Keratinocyte (primary cell): ENCODE results near the gene CLEC19A. TPM values are rescaled to one million over a fixed set of nuclear protein-coding genes. Genes with fewer than 3 reads are reported as not detected.

Experiments
- DNase-seq: peaks from one replicate; pipeline ENCODE4 v3.0.0-alpha.2; 2011; ENCODE audit warnings: low read depth, missing footprints, low spot score
- FAIRE-seq: peaks from 2 replicates; lab custom pipeline; 2011; peaks lifted over from hg19 to GRCh38; lab: Jason Lieb, UNC
- H2AFZ ChIP-seq: 2 replicates; pipeline ENCODE4 v1.6.0; 2012; ENCODE audit warnings: low read length, control low read depth, inconsistent platforms; ENCODE audit not compliant: control insufficient read depth
- H3K27ac ChIP-seq: 2 replicates; pipeline ENCODE4 v1.5.1; 2011; ENCODE audit warnings: low read length; ENCODE audit not compliant: control insufficient read depth, insufficient read depth
- H3K27me3 ChIP-seq: 3 replicates; pipeline ENCODE4 v1.6.0; 2011; ENCODE audit warnings: low read length; ENCODE audit not compliant: control insufficient read depth, insufficient read depth; ENCODE audit errors: extremely low read depth
- H3K36me3 ChIP-seq, 2 experiments: 2 replicates in 1 of 2; 3 replicates in 1 of 2; pipeline ENCODE4 v1.5.1; 2011; ENCODE audit warnings: low read length in 2 of 2, mild to moderate bottlenecking in 1 of 2; ENCODE audit not compliant: control insufficient read depth in 2 of 2, insufficient read depth in 2 of 2; ENCODE audit errors: extremely low read depth in 1 of 2
- H3K4me1 ChIP-seq: 3 replicates; pipeline ENCODE4 v1.5.1; 2011; ENCODE audit warnings: low read length; ENCODE audit not compliant: control insufficient read depth, insufficient read depth; ENCODE audit errors: extremely low read depth
- H3K4me2 ChIP-seq: 3 replicates; pipeline ENCODE4 v1.6.0; 2011; ENCODE audit warnings: low read depth, low read length; ENCODE audit not compliant: control insufficient read depth, insufficient read depth; ENCODE audit errors: extremely low read depth
- H3K4me3 ChIP-seq, 3 experiments: fragments of 200-600 bp in 1 of 3; sonication (generic) in 1 of 3; 2 replicates in 2 of 3; 3 replicates in 1 of 3; pipeline ENCODE4 v1.5.1; 2011 to 2016; ENCODE audit warnings: low read length in 3 of 3, mild to moderate bottlenecking in 3 of 3, control low read depth in 2 of 3, inconsistent platforms in 1 of 3, low read depth in 1 of 3, mixed read lengths in 1 of 3, mixed run types in 1 of 3, moderate library complexity in 1 of 3; ENCODE audit not compliant: control insufficient read depth in 2 of 3, insufficient read depth in 2 of 3; ENCODE audit errors: extremely low read depth in 1 of 3
- H3K79me2 ChIP-seq: 2 replicates; pipeline ENCODE4 v1.6.0; 2012; ENCODE audit warnings: low read length; ENCODE audit not compliant: control insufficient read depth, insufficient read depth
- H3K9ac ChIP-seq: 3 replicates; pipeline ENCODE4 v1.6.0; 2011; ENCODE audit warnings: low read length; ENCODE audit not compliant: control insufficient read depth, insufficient read depth; ENCODE audit errors: extremely low read depth
- H3K9me1 ChIP-seq: 3 replicates; pipeline ENCODE4 v1.6.0; 2011; ENCODE audit warnings: low read length; ENCODE audit not compliant: control insufficient read depth, insufficient read depth; ENCODE audit errors: extremely low read depth
- H3K9me3 ChIP-seq: 2 replicates; pipeline ENCODE4 v1.5.1; 2012; ENCODE audit warnings: low read depth, low read length; ENCODE audit not compliant: control insufficient read depth
- H4K20me1 ChIP-seq: 3 replicates; pipeline ENCODE4 v1.6.0; 2011; ENCODE audit warnings: low read length; ENCODE audit not compliant: control insufficient read depth, insufficient read depth; ENCODE audit errors: extremely low read depth
- CTCF ChIP-seq, 3 experiments: IDR thresholded peaks in 1 of 3; conservative IDR thresholded peaks in 1 of 3; optimal IDR thresholded peaks in 1 of 3; 2 replicates in 2 of 3; 3 replicates in 1 of 3; pipeline versions ENCODE3 to v1.5.1; 2011; ENCODE audit warnings: low read length in 3 of 3, mild to moderate bottlenecking in 3 of 3, moderate library complexity in 2 of 3, control low read depth in 1 of 3, inconsistent platforms in 1 of 3; ENCODE audit not compliant: insufficient read depth in 2 of 3; ENCODE audit errors: extremely low read depth in 1 of 3
- EZH2 ChIP-seq: IDR thresholded peaks from one replicate; pipeline ENCODE4 v1.6.1; 2012; ENCODE audit warnings: inconsistent platforms, mild to moderate bottlenecking, low read length, moderate library complexity
- dilution Hi-C: fragments of 300-500 bp; cut with MboI; formaldehyde crosslinking; loops from one replicate; pipeline ENCODE4 v1.7.0; 2020; ENCODE audit warnings: low sequenced_read_pairs; ENCODE audit not compliant: extremely low pct_ligation_motif_present
- polyA plus RNA-seq, 5 experiments: library from polyadenylated mRNA; depleted of rRNA in 3 of 5; stranded (reverse) in 3 of 5; stranded (forward) in 1 of 5; unstranded in 1 of 5; fragments of >200 nt; gene quantifications; 1 replicate in 1 of 5; 2 replicates in 3 of 5; 3 replicates in 1 of 5; pipeline versions ENCODE4 v1.2.1 to v1.2.3, GENCODE V29; 2011 to 2012; ENCODE audit warnings: missing spikeins in 2 of 5, low read depth in 1 of 5, low replicate concordance in 1 of 5

The CLEC19A gene
- polyA plus RNA-seq, 1 donor (not counting 4 experiments of a cell fraction or from before 2014, with no cell fraction given), result not detected

- FAIRE-seq, result no peak
These were observed 16.4 kb upstream of the CLEC19A start for GRCh38 chr16:19269098-19269497.

GRCh38 chr16:19274165-19274797 lies 11.2 kb upstream of the CLEC19A start:
- no peak for FAIRE-seq
- dilution Hi-C loops, result no loop called here

More at GRCh38 chr16:19269098-19269497, 16.4 kb upstream of the CLEC19A start:
- Histone ChIP-seq H4K20me1 (no peaks in the 10 kb centered on the region), H3K9me1 (no peaks in the 10 kb centered on the region), H3K27me3 (no peaks in the 10 kb centered on the region), H3K4me2 (no peak overlapping the region), H3K4me3 (no peak overlapping the region), H2AFZ (no peak overlapping the region), H3K79me2 (no peaks in the 10 kb centered on the region), H3K4me1 (no peaks in the 10 kb centered on the region), H3K36me3 (no peaks in the 10 kb centered on the region), H3K9me3 (no peaks in the 10 kb centered on the region), H3K27ac (no peak overlapping the region), H3K9ac (no peak overlapping the region)
- no peak for DNase-seq
- no peak for TF ChIP-seq EZH2
- TF ChIP-seq CTCF (optimal IDR thresholded peaks at IDR 0.05 in 1 of 3, IDR thresholded peaks at IDR 0.05 in 1 of 3, conservative IDR thresholded peaks at IDR 0.05 in 1 of 3; ENCODE audit: extremely low read depth in 1 of 3, insufficient read depth in 2 of 3, low read length in 3 of 3), result no peak
- dilution Hi-C loops, result no loop called here

More at GRCh38 chr16:19274165-19274797, 11.2 kb upstream of the CLEC19A start:
- TF ChIP-seq EZH2 (no peak), CTCF (optimal IDR thresholded peaks at IDR 0.05 in 1 of 3, IDR thresholded peaks at IDR 0.05 in 1 of 3, conservative IDR thresholded peaks at IDR 0.05 in 1 of 3; ENCODE audit: extremely low read depth in 1 of 3, insufficient read depth in 2 of 3, low read length in 3 of 3) (no peak)
- Histone ChIP-seq H3K4me3 (no peak overlapping the region), H3K27me3 (no peaks in the 10 kb centered on the region), H3K4me2 (no peak overlapping the region), H4K20me1 (no peaks in the 10 kb centered on the region), H3K27ac (no peak overlapping the region), H3K79me2 (no peaks in the 10 kb centered on the region), H3K36me3 (no peaks in the 10 kb centered on the region), H3K9me3 (no peaks in the 10 kb centered on the region), H3K4me1 (no peaks in the 10 kb centered on the region), H3K9me1 (no peaks in the 10 kb centered on the region), H3K9ac (no peak overlapping the region), H2AFZ (no peak overlapping the region)
- DNase-seq, result no peak
